Body of pancreas (tissue), 4 donors: ENCODE data around the gene LYRM4.

ENCODE experiments used
- CTCF ChIP-seq, 7 experiments: fragments of 450-650 bp in 4 of 7; fragments of 200-600 bp in 3 of 7; sonication (generic) in 3 of 7; IDR thresholded peaks; one replicate each; pipeline ENCODE4 v1.5.1; 2016 to 2019; ENCODE audit warnings: antibody characterized with exemption in 7 of 7
- POLR2A ChIP-seq, 3 donors: fragments of 450-650 bp; IDR thresholded peaks; one replicate each; pipeline ENCODE4 v1.6.1; 2016; ENCODE audit warnings: antibody characterized with exemption in 3 of 3, mild to moderate bottlenecking in 2 of 3

DNA sequence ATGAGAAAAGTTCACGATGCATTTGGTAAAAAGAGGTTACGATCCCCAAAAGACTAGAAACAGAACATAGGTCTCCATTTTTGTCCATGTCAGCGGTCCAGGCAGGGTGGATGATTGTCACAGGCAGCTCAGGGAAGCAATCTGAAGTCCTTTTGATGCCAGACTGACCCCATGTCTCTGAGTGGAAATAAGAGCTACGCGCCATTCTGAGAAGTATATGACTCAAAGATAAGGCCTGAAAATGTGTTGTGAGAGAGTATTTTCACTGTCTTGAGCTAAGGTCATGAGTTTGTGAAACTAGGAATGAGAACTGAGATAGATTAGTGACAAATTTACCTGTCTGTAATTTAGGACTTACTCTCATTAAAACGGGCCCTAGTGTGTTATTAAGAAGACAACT is 69.5 kb downstream of the LYRM4 start:
- TF ChIP-seq POLR2A (IDR thresholded peaks at IDR 0.05) (no peak), CTCF (IDR thresholded peaks at IDR 0.05) (no peak)
